Measurements from ENCODE around the gene COL21A1. TPM values are rescaled to one million over a fixed set of nuclear protein-coding genes. Genes with fewer than 3 reads are reported as not detected.

The COL21A1 gene
- total RNA-seq, 4 donors from 2014 or later: 0.47 to 0.67 TPM; not detected in 2

- no peak overlapping the region for H3K27ac ChIP-seq
- no peaks in the 10 kb centered on the region for H3K36me3 ChIP-seq
- H3K4me1 ChIP-seq: no peaks in the 10 kb centered on the region
- no peak for DNase-seq
- TF ChIP-seq POLR2A (IDR thresholded peaks at IDR 0.05) (no peak), CTCF (IDR thresholded peaks at IDR 0.05) (no peak)
- no peaks in the 10 kb centered on the region for H3K27me3 ChIP-seq
- H3K4me3 ChIP-seq: no peak overlapping the region
- H3K9me3 ChIP-seq: no peaks in the 10 kb centered on the region
Measured at GRCh38 chr6:56288347-56288746, 41.0 kb upstream of the COL21A1 start.

- TF ChIP-seq POLR2A (IDR thresholded peaks at IDR 0.05) (no peak), CTCF (IDR thresholded peaks at IDR 0.05) (no peak)
- Histone ChIP-seq H3K4me3 (no peak overlapping the region), H3K27ac (no peak overlapping the region), H3K27me3 (no peaks in the 10 kb centered on the region), H3K9me3 (no peaks in the 10 kb centered on the region), H3K36me3 (no peaks in the 10 kb centered on the region), H3K4me1 (peaks cover 0 to 3% (median 0%) of the 10 kb centered on the region in 4 donors)
- no peak for DNase-seq
Measured at GRCh38 chr6:56282391-56282790, 35.0 kb upstream of the COL21A1 start.

GRCh38 chr6:56280126-56280525 lies 32.7 kb upstream of the COL21A1 start:
- Histone ChIP-seq H3K27me3 (no peaks in the 10 kb centered on the region), H3K4me1 (peaks cover 0 to 3% (median 0%) of the 10 kb centered on the region in 4 donors), H3K36me3 (no peaks in the 10 kb centered on the region), H3K9me3 (no peaks in the 10 kb centered on the region), H3K27ac (no peak overlapping the region), H3K4me3 (no peak overlapping the region)
- TF ChIP-seq POLR2A (IDR thresholded peaks at IDR 0.05) (no peak), CTCF (IDR thresholded peaks at IDR 0.05) (no peak)
- no peak for DNase-seq

GRCh38 chr6:56279331-56280080 lies 32.1 kb upstream of the COL21A1 start:
- Histone ChIP-seq H3K4me1 (peaks cover 0 to 3% (median 0%) of the 10 kb centered on the region in 4 donors), H3K9me3 (no peaks in the 10 kb centered on the region), H3K4me3 (no peak overlapping the region), H3K36me3 (no peaks in the 10 kb centered on the region), H3K27me3 (no peaks in the 10 kb centered on the region), H3K27ac (no peak overlapping the region)
- TF ChIP-seq POLR2A (IDR thresholded peaks at IDR 0.05): no peak
- no peak for TF ChIP-seq CTCF (IDR thresholded peaks at IDR 0.05)
- no peak for DNase-seq

GRCh38 chr6:56278171-56278591 lies 30.8 kb upstream of the COL21A1 start:
- Histone ChIP-seq H3K4me1 (peaks cover 0 to 3% (median 0%) of the 10 kb centered on the region in 4 donors), H3K27ac (no peak overlapping the region), H3K4me3 (no peak overlapping the region), H3K9me3 (no peaks in the 10 kb centered on the region), H3K36me3 (no peaks in the 10 kb centered on the region), H3K27me3 (no peaks in the 10 kb centered on the region)
- no peak for DNase-seq
- TF ChIP-seq POLR2A (IDR thresholded peaks at IDR 0.05) (no peak), CTCF (IDR thresholded peaks at IDR 0.05) (no peak)
